SU-DHL-6 (cell line): ENCODE results near the gene BTBD9.

Experiments used
- H2AFZ ChIP-seq: fragments of 200-600 bp; sonication (generic); 2 replicates; pipeline ENCODE4 v1.6.1; 2014; ENCODE audit warnings: low read depth, mild to moderate bottlenecking, moderate library complexity, mixed read lengths, antibody characterized with exemption, low read length; ENCODE audit not compliant: severe bottlenecking
- H3F3A ChIP-seq: fragments of 200-600 bp; shearing (Covaris generic); 2 replicates; pipeline ENCODE4 v1.6.0; 2016; ENCODE audit warnings: antibody characterized with exemption, mild to moderate bottlenecking; ENCODE audit not compliant: insufficient read depth
- H3K27ac ChIP-seq: fragments of 200-600 bp; sonication (generic); 2 replicates; pipeline ENCODE4 v1.5.1; 2016; ENCODE audit warnings: low read depth, mild to moderate bottlenecking, low read length, moderate library complexity, mixed read lengths
- H3K27me3 ChIP-seq: fragments of 200-600 bp; sonication (generic), shearing (Covaris generic); 2 replicates; pipeline ENCODE4 v1.6.0; 2014; ENCODE audit warnings: mild to moderate bottlenecking, low read length
- H3K36me3 ChIP-seq: fragments of 200-600 bp; sonication (generic); 2 replicates; pipeline ENCODE4 v1.6.1; 2014; ENCODE audit warnings: mild to moderate bottlenecking, low read length, mixed read lengths
- H3K4me2 ChIP-seq: fragments of 300-600, 200-600 bp; shearing (Covaris generic), sonication (generic); 2 replicates; pipeline ENCODE4 v1.6.0; 2014; ENCODE audit warnings: low read length, low read depth, mild to moderate bottlenecking; ENCODE audit not compliant: poor library complexity, severe bottlenecking
- H3K4me3 ChIP-seq: fragments of 200-600 bp; sonication (generic); 2 replicates; pipeline ENCODE4 v1.5.1; 2014; ENCODE audit warnings: antibody characterized with exemption, low read length, mild to moderate bottlenecking, mixed read lengths; ENCODE audit not compliant: insufficient read depth, poor library complexity, severe bottlenecking
- H3K79me2 ChIP-seq: fragments of 200-600 bp; sonication (generic); 2 replicates; pipeline ENCODE4 v1.6.1; 2014; ENCODE audit warnings: mild to moderate bottlenecking, low read length, moderate library complexity; ENCODE audit not compliant: insufficient read depth
- H3K9ac ChIP-seq: fragments of 200-600 bp; sonication (generic); 2 replicates; pipeline ENCODE4 v1.7.0; 2014; ENCODE audit warnings: mild to moderate bottlenecking, low read length
- H3K9me2 ChIP-seq: fragments of 200-600 bp; sonication (generic); replicated peaks from 2 replicates; pipeline ENCODE4 v1.6.1; 2014; ENCODE audit warnings: low read length; ENCODE audit not compliant: insufficient read depth
- H3K9me3 ChIP-seq: fragments of 200-600 bp; sonication (generic); 2 replicates; pipeline ENCODE4 v1.6.1; 2014; ENCODE audit warnings: low read length, mixed read lengths; ENCODE audit not compliant: insufficient read depth
- H4K20me1 ChIP-seq: fragments of 200-600 bp; sonication (generic); 2 replicates; pipeline ENCODE4 v1.6.1; 2014; ENCODE audit warnings: low read depth, mild to moderate bottlenecking, antibody characterized with exemption, low read length, moderate library complexity, mixed read lengths
- EZH2phosphoT487 ChIP-seq: fragments of 200-600 bp; sonication (generic), shearing (Covaris generic); conservative IDR thresholded peaks from 2 replicates; pipeline ENCODE4 v1.6.1; 2018; ENCODE audit warnings: mild to moderate bottlenecking, antibody characterized with exemption, low read length, moderate library complexity, mixed read lengths
- TF ChIP-seq, protein P1 (sequence below): fragments of 200-600 bp; sonication (generic); IDR thresholded peaks from one replicate; pipeline ENCODE4 v1.5.1; 2017; ENCODE audit warnings: antibody characterized with exemption, mild to moderate bottlenecking, low read length, moderate library complexity; ENCODE audit not compliant: insufficient read depth, poor library complexity, severe bottlenecking

BTBD9 gene

DNA sequence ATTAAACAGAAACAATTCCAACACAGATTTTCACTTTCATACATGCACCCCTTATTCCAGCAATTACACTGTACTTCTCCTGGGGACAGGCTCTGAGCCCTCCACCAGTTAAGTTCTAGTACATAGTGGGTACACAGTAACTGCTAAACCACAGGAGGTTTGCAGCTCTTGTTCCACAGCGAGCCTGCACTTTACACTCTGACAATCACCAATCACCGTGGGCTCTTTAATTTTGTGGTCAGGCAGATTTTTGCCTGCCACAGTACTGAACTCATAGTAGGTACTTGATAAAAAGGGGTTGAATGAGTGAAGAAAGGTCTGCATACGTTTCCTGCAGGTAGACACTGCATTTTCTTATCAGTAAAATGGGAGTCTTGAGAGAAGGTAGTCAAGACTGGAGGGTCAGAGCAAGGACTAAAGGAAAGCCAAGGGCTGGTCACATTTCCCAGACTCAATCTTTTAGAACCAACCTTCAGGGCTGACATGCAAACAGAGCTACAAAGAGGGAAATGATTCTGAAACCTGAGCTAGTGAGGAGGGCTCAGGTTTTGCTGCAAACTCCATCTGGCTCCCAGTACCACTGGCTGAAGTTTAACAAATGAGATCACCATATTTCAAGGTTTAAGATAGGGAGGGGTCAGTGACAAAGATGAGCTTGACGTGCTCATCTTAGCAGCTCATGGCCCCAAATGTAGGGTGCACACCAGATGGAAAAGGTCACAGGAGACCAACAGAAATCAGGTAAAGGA lies 404.6 kb downstream of the BTBD9 start:
- no peaks in the 10 kb centered on the region for H4K20me1 ChIP-seq
- no peaks in the 10 kb centered on the region for H3K27me3 ChIP-seq
- no peaks in the 10 kb centered on the region for H3K79me2 ChIP-seq
- H3F3A ChIP-seq: no peaks in the 10 kb centered on the region
- no peaks in the 10 kb centered on the region for H3K36me3 ChIP-seq
- H3K9me2 ChIP-seq: no peaks in the 10 kb centered on the region
- no peak overlapping the region for H3K27ac ChIP-seq
- H3K4me2 ChIP-seq: no peak overlapping the region
- no peak overlapping the region for H3K9ac ChIP-seq
- no peak overlapping the region for H3K4me3 ChIP-seq
- no peak overlapping the region for H2AFZ ChIP-seq
- no peaks in the 10 kb centered on the region for H3K9me3 ChIP-seq
- no peak for TF ChIP-seq EZH2phosphoT487
- TF ChIP-seq, protein P1, sequence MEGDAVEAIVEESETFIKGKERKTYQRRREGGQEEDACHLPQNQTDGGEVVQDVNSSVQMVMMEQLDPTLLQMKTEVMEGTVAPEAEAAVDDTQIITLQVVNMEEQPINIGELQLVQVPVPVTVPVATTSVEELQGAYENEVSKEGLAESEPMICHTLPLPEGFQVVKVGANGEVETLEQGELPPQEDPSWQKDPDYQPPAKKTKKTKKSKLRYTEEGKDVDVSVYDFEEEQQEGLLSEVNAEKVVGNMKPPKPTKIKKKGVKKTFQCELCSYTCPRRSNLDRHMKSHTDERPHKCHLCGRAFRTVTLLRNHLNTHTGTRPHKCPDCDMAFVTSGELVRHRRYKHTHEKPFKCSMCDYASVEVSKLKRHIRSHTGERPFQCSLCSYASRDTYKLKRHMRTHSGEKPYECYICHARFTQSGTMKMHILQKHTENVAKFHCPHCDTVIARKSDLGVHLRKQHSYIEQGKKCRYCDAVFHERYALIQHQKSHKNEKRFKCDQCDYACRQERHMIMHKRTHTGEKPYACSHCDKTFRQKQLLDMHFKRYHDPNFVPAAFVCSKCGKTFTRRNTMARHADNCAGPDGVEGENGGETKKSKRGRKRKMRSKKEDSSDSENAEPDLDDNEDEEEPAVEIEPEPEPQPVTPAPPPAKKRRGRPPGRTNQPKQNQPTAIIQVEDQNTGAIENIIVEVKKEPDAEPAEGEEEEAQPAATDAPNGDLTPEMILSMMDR: no peak

DNA sequence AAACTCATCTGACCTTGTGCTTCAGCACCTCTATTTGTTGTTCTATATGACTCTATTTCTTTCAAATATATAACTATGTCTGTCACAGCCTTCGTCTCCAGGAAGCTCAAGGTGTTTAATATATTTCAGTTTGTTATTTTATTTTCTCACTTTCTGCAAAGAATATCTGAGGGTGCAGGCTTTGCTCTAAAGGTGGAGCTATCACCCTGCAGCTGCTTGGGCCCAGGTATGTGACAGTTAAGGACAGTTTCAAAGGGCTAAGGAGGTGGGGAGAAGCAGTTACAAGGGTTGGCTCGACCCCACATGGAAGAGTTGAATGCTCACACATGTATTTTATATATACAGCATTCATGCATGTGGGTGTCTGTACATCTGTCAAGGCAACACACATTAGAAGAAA lies 405.6 kb downstream of the BTBD9 start:
- H3K79me2 ChIP-seq: no peaks in the 10 kb centered on the region
- H3K4me3 ChIP-seq: no peak overlapping the region
- no peaks in the 10 kb centered on the region for H4K20me1 ChIP-seq
- H3K4me2 ChIP-seq: no peak overlapping the region
- H3K36me3 ChIP-seq: no peaks in the 10 kb centered on the region
- H3K27ac ChIP-seq: no peak overlapping the region
- H3K27me3 ChIP-seq: no peaks in the 10 kb centered on the region
- H3K9me3 ChIP-seq: no peaks in the 10 kb centered on the region
- H3F3A ChIP-seq: no peaks in the 10 kb centered on the region
- H3K9me2 ChIP-seq: no peaks in the 10 kb centered on the region
- no peak overlapping the region for H2AFZ ChIP-seq
- no peak for TF ChIP-seq EZH2phosphoT487
- TF ChIP-seq, protein P1: no peak
- H3K9ac ChIP-seq: no peak overlapping the region

DNA sequence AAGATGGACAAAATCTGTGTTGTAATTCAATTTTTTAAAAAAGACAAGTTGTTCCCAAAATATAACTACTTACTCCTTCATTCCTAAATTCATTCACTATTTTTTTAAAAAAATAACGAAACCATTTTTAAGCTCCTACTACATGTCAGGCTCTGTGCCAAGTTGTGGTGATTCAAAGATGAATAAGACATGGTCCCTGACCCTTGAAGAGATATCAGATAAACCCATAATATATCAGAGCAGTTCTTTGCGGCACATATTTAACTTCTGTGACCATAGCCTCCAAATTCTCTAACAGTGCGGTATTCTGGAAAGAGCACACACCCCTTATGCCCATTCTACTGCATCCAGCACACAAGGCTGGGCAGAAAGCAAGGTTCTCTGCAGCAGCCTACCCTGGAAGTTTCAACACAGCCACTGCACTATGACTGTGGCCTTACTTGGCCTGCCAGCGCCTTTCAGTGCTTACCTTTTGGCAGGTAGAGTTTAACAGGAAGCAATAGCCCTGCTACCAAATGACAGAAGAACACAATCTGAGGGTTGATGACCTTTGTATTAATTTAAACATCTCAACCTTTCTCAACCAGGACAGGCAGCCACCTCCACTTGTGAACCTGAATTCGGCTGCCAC lies 406.5 kb downstream of the BTBD9 start:
- Histone ChIP-seq H3K27me3 (no peaks in the 10 kb centered on the region), H3K4me3 (no peak overlapping the region), H3K9me2 (no peaks in the 10 kb centered on the region), H3K79me2 (no peaks in the 10 kb centered on the region), H3K9me3 (no peaks in the 10 kb centered on the region), H3K36me3 (no peaks in the 10 kb centered on the region), H3F3A (no peaks in the 10 kb centered on the region), H3K27ac (no peak overlapping the region), H3K4me2 (no peak overlapping the region), H2AFZ (no peak overlapping the region), H4K20me1 (no peaks in the 10 kb centered on the region), H3K9ac (no peak overlapping the region)
- TF ChIP-seq, protein P1: no peak
- TF ChIP-seq EZH2phosphoT487: no peak
